HL-60/S4 treated with retinoic acid at 250 ng/mL for 4 days and 3 days (cell line): ENCODE data around the gene TES.
"Not testable (repeated sequence)": the region's sequence is repeated elsewhere in the genome, so short reads cannot be mapped to it uniquely, and the experiment has no call there.

Experiments
- in situ Hi-C: fragments of 300-500 bp; cut with MboI; formaldehyde crosslinking; loops from 2 replicates; pipeline ENCODE4 v1.7.0; 2022; ENCODE audit warnings: low sequenced_read_pairs

Gene TES

GRCh38 chr7:116239434-116239833 is 29.1 kb downstream of the TES start:
- in situ Hi-C loops = no loop called here

- in situ Hi-C loops = no loop called here
These were observed 29.8 kb downstream of the TES start for GRCh38 chr7:116240024-116240668.

- in situ Hi-C loops = no loop called here
These were observed 31.0 kb downstream of the TES start for GRCh38 chr7:116241291-116241690.

DNA sequence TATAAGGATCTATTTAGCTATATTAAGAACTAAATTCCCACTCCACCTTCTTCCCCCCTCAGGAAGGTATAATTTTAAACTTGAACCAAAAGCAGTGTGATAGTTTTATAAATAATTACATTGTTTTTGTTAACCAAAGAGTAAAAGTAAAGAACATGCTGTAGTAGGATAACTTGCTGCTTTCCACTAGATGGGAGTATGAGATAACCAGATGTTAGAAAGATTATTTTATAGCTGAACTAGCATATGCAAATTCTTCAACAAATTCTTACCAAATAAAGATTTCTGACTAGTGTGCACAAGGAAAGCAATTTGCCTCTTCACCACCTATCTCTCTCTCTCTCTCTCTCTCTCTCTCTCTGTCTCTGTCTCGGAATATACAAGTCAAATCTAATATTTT is 31.8 kb downstream of the TES start:
- in situ Hi-C loops = no loop called here

DNA sequence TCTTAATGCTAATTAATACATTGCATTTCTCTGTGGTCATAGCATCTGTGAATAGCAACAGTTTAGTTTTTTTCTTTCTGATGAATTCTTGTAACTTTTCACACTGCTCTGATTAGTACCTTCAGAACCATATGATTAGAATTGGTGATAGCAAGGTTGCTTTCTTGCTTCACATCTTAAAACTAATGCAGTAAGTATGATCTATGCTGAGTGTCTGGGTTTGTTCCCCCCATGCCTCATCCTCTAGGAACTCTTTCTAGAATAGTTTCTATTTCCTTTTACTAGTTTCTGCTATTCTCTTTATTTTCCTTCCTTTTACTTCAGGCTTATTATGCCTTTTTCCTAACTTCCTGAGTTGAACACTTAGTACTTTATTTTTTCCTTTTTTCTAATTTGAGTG is 32.4 kb downstream of the TES start:
- in situ Hi-C loops = no loop called here

DNA sequence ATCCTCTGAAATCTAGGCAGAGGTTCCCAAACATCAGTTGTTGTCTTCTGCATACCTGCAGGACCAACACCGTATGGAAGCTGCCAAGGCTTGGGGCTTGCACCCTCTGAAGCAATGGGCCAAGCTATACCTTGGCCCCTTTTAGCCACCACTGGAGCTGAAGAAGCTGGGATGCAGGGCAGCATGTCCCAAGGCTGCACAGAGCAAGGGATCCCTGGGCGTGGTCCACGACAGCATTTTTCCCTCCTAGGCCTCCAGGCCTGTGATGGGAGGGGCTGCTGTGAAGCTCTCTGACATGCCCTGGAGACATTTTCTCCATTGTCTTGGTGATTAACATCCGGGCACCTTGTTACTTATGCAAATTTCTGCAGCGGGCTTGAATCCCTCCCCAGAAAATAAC is 34.5 kb downstream of the TES start:
- in situ Hi-C loops = not testable (repeated sequence)

GRCh38 chr7:116246357-116246756 is 36.0 kb downstream of the TES start:
- in situ Hi-C loops = no loop called here

- in situ Hi-C loops = loop anchor here (25.0 kb wide), 2 partner anchors 337 to 562 kb away; no protein-coding TSS in a partner anchor
These were observed 39.7 kb downstream of the TES start for GRCh38 chr7:116249969-116250553.

- in situ Hi-C loops = loop anchor here (25.0 kb wide), 2 partner anchors 336 to 561 kb away; no protein-coding TSS in a partner anchor
These were observed 41.3 kb downstream of the TES start for GRCh38 chr7:116251675-116252074.

GRCh38 chr7:116252249-116252648 is 41.9 kb downstream of the TES start:
- in situ Hi-C loops = loop anchor here (25.0 kb wide), 2 partner anchors 335 to 560 kb away; no protein-coding TSS in a partner anchor

DNA sequence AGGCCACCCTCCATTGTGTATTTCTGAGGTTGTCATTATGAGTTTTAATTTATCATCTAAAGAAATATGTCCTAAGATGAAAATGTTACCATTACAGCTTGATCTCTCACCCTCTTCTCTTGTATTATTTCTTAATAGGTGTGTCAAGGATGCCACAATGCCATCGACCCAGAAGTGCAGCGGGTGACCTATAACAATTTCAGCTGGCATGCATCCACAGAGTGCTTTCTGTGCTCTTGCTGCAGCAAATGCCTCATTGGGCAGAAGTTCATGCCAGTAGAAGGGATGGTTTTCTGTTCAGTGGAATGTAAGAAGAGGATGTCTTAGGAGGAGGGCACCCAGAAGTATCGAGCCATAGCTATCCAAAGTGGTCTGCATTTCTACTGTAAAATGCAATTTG is 46.8 kb downstream of the TES start:
- in situ Hi-C loops = loop anchor here (25.0 kb wide), 2 partner anchors 330 to 555 kb away; no protein-coding TSS in a partner anchor

GRCh38 chr7:116258734-116259133 is 48.4 kb downstream of the TES start:
- in situ Hi-C loops = loop anchor here (25.0 kb wide), 2 partner anchors 329 to 554 kb away; no protein-coding TSS in a partner anchor

DNA sequence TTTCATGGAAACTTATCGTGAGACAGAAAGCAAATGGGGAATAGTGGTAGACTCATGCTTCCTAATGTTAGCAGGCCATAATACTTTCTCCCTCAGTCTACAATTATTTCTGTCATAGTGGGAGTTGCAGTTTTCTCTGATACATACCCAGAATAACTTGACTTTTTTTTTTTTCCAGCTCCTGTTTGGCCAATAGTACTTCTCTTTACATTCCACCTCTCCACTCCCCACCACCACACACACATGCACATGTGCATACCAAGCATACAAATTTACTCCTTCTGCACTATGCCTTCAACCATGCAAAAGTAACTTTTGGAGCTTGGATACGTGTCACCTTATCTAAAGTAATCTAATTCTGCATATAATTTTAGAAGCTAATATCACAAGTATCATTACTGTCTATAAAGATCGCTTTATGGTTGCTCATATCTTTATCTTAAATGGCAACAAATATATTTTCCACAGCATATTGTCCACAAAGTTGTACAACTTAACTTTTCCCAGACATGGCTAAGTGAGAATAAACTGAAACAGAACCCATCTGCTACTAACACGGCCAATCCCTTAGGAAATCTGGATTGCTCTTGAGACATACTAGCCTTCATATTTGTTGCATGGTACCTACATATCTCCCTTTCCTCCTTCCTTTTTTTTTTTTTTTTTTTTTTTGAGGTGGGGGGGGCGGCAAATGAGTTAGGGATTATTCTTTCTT is 49.0 kb downstream of the TES start:
- in situ Hi-C loops = loop anchor here (25.0 kb wide), 2 partner anchors 328 to 553 kb away; no protein-coding TSS in a partner anchor

DNA sequence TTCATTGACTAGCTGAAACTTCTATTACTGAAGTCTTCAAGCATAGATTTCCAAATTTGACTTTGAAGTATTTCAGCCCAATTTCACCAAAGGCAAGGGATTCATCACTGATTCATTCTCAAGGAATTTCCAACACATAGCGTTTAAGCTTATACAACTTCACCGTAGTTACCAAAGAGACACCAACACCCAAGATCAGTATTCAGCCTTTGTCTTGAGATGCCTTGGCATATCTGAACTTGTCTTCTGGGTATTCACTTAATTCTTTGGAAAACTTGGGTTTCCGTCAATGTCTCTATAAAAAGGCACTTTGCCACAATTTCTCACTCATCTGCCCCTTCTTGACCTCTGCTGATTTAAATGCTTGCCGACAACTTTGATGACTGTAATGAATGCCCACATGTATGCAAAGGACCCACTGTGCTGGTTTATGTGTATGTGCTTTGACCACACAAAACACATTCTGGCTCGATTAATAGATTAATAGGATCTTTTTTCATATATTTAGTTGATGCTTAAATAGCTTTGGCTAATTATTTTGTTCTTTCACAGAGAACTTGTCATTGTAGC is 49.6 kb downstream of the TES start:
- in situ Hi-C loops = loop anchor here (25.0 kb wide), 2 partner anchors 327 to 552 kb away; no protein-coding TSS in a partner anchor

GRCh38 chr7:116261904-116262303 is 51.6 kb downstream of the TES start:
- in situ Hi-C loops = loop anchor here (25.0 kb wide), 2 partner anchors 325 to 550 kb away; no protein-coding TSS in a partner anchor

DNA sequence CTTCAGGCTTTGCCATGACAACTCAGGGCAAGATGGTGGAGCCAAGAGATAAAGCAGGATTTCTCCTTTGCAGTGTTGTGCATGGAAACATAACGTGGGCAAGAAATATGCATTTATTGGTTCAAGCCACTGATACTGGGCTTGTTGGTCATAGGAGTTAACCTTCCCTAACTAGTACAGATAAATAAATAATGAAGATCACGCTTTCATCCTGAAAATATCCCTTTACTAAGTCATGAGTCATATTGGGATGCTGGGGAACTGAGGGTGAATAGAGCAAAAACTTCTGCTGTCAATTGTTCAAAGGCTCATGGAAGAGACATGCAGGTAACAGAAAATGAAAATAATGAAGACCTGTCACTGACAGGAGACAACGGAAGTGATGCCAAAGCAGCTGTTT is 55.5 kb downstream of the TES start:
- in situ Hi-C loops = loop anchor here (25.0 kb wide), 2 partner anchors 321 to 546 kb away; no protein-coding TSS in a partner anchor

DNA sequence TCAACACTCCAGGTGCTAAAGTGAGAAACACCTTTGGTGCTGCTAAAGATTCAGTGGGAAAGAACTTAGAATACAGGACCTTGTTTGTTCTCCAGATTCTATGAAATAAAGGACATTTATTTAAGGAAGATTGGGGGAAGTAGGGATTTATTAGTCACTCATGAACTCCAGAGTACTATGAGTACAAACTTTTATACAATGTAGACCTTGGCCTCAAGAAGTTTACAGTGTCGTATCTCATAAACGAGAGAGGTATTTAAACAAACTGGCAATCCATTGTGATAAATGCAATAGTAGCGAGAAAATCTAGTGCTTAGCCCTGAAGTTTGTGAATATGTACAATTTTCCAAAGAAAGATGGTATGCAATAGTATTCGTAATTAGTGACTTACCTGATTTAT is 59.1 kb downstream of the TES start:
- in situ Hi-C loops = loop anchor here (25.0 kb wide), 2 partner anchors 318 to 543 kb away; no protein-coding TSS in a partner anchor

DNA sequence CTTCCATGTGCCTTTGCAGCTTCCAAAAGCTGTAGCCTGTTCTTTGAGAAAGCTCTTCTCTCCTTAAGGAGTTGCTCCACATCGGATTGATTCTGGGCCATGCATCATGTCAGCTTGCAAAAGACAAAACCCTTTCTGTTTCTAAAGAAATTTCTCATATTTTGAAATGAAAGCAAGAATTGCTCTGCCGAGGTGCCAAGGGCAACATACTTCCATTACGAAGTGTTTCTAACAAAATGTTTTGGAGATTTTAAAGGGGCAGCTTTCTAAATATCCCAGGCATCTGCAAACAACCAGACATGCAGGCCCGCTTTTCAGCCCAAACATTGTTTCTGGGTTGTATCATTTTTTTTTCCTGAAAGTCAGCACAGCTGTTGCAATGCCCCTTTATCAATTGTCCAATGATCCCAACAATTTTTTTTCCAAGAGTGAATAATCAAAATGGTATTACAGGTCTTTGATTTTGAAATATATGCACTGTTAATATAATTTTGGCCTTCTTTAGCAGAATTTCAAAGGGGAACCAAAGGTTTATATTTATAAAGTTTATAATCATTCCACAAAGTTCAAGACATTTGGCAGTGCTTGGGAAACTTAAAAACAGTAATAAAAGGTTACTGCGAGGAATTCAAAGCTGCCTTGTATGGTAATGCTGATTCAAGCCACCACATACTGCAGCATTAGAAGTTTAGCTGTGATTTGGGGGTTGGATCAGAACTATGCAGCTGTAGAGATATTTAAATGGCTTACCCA is 61.0 kb downstream of the TES start:
- in situ Hi-C loops = loop anchor here (25.0 kb wide), 2 partner anchors 316 to 541 kb away; no protein-coding TSS in a partner anchor

DNA sequence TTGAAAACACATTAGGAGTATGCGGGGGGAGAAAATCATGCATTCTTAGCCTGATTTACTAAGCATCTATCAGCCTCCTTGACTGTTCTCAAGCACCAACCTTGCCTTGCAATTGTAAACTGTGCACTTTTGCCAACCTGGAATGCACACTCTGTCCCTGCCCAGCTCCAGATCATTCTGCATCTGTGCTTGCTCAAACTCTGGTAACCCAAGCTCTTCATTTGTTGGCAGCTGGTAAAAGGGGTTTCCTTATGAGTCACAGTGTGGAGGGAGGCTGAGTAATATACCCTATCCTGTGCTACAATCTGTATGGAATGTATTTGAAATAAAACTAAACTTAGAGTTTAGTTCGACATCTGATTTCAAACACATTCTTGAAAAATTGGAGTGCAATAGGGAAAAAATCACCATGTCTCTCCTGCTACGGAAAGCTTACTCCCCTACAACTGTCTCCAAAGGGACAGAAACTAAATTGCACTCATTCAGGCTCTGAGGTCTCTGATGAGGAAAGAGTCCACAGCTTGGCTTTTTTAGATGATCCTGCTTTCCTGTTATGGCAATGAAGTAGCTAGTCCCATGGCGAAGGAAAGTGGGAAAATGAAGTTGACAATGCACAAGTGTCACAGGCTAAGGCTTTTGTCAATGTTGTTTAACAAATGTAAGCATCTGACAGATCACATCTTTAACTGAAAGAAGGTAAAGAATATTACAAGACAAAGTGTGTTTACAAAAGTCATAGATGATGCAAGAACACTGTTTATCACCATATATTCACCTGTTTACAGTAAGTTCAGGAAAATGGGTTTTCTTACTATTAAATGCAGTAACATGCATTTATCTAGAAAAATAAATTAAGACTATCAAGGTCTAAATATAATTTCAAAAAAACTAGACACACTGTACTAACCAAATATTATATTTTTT is 61.9 kb downstream of the TES start:
- in situ Hi-C loops = loop anchor here (25.0 kb wide), 2 partner anchors 315 to 540 kb away; no protein-coding TSS in a partner anchor
